Measurements from ENCODE around the gene PRR33.
"Not testable (repeated sequence)": the region's sequence is repeated elsewhere in the genome, so short reads cannot be mapped to it uniquely, and the experiment has no call there.

PRR33 gene

DNA sequence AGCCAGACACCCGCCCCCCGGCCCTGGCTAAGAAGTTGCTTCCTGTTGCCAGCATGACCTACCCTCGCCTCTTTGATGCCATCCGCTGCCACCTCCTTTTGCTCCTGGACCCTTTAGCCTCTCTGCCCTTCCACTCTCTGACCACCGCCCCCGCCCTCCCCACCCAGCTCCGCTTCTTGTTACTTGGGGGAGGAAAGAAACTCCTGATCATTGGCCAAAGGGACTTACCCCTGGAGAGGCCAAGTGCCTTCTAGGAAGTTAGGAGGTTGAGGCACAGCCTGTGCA is at the start of gene PRR33:
PRR33 (minus strand) TSS at position 65 of the 285 bp plus-strand sequence. CDS start 1,311 bp downstream, outside the sequence.
- DNase-seq: no peak

DNA sequence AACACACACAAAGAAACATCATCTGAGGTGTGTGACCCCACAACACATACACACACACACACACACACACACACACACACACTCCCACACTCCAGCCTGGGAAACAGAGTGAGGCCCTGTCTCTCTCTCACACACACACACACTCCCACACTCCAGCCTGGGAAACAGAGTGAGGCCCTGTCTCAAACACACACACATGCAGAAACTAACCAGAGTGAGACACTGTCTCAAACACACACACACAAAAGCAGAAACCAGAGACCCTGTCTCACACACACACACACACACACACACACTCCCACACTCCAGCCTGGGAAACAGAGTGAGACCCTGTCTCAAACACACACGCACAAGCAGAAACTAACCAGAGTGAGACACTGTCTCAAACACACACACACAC is 48.1 kb upstream of the PRR33 start:
- not testable (repeated sequence) for DNase-seq

DNA sequence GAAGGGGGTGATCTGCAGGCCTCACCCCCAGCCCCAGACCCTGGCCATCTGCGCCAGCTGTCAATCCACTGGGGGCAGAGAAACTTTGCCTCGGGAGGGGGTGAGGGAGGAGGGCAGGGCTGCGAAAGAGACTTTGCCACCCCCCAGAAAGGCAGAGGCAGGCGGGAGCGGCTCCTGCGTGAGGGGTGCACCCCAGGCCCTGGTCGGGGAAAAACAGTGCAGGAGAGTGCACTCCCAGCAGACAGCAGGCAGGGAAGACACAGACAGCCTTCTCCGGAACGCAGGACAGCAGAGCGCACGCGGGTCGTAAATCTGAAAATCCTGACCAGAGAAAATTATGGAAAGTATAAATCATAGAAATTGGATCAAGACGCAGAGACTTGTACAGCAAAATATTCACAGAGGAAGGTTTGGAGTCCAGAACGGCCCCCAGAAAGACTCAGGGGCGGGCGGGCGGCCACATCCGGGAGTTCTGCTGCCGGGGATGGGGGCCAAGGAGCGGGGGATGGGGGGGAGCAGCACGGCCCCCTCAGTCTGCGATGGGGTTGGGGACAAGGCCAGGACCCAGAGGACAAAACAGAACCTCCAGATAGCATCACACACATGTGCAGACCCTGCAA is 47.4 kb upstream of the PRR33 start:
- no peak for DNase-seq

DNA sequence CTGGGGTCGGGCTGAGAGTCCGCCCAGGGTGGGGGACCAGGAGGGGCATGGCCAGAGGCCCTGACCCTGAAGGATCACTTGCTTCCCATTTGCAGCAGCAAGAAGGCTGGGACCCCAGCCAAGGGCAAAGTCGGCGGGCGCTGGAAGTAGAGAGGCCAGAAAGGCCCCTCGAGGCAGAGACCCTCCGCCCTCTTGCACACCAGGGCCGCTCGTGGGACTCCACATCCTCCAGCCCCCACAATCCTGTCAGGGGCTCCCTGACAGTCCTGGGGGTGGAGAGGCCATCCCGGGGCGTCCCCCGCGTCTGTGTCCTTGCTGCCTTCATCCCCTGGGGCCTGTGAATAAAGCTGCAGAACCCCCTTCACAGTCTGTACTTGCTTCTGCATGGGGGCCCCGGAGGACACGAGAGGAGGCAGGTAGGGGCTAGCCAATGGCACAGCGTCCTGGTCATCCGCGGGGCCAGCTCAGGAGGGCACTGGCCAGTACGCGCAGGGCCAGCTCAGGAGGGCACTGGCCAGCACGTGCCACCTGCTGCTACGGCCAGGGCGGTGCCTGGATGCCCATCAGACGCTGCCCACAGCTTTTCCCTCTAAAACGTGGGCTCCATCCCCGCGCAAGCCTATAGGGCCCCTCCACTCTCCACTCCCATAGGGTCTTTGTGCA is 46.8 kb upstream of the PRR33 start:
- DNase-seq: no peak

DNA sequence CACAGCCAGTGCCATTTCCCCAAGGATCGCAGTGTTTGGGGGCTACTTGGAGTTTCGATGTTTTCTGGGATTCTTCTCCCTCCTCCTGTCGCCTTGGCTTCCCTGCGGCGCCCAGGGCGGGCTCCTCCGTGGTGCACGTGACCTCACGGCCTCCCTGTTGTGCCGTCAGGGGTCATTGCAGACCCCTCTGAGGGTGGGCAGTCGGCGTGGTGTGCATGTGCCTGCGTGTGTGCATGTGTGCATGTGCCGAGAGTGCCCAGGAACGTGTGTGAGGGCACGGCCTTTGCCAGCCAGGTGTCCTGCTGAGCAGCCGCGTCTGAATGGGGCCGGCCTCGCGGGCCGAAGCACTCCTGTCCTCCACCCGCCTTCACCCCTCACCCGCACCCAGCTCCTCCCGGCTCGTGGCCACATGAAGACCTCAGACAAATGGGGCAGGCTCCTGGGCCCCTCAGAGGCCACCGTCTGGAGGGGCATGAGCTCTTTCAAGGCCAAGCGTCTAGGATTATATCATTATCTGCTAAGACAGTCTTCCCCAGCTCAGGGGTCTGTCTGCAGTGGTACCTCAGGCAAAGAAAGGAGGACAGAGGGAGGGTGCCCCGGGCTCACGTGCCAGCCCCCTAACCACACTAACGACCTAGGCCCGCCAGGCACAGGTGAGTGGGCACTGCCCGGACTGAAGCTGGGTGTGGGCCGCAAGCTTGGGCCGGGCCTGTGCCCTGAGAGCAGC is 46.1 kb upstream of the PRR33 start:
- no peak for DNase-seq

DNA sequence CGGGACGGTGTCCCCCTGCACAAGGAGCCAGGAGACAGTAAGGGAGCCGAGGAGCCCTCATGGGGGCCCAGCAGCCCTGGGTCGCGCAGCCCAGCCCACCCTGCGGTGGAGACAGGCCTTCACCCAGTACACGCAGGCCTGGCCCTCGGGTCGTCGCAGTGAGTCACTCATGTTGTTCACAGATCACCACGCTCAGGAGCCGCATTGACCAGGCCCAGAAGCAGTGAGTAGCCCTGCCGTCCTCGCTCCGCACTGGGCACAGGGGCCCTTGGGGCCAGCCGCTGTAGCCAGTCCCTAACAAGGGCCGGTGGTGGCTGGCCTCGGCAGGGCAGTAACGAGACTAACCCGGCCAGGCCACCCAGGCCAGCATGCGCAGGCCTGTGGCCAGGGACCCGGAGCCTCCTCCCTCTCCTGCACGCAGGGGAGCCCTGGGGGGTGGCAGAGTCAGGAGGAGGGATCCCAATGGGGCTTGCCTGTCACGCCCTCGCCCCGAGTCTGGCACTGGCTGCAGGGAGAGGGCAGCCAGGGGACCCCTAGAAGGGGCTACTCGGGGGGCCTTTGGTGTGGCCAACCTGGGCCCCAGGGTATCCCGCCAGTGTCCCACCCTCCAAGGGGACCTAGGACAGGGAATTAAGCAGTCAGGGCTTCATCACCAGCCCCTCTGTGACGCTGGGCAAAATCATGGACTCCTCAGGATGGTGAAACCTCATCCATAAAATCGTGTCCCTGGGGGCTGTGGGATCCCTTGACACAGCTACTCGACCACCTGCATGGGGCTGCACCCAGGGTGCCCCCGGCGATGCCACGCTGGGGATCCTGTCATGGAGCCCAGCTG is 45.3 kb upstream of the PRR33 start:
- no peak for DNase-seq

DNA sequence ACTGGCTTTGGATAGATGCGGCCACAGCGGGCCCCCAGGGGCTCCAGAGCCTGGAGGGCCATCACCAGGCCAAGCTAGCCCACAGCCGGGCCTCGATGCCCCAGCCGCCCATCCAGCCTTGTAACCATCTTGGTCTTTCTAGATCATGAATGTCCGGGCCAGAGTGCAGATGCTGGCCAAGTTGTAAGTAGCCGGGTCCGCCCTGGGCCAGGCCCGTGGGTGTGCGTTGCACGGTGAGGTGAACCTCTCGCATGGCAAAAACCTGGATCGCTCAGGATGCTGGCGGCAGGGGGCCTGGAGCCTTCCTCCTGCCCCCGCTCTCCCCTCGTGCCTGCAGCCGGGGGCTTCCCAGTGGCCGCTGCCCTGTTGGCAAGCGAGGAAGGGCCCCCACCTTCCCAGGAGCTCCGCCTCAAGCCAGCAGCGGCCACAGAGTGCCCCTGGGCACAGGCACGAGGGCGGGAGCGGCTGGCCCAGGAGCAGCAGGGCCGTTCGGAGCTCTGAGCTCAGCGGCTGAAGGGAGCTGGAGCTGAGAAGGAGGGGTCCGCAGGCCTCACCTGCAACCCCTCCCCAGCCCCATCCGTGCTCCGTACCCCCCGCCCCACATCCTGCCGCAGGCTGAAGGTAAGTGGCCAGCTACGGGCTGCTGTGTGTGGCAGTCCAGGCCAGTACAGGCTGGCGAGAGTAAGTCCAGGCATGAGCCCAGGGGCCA is 44.5 kb upstream of the PRR33 start:
- no peak for DNase-seq

DNA sequence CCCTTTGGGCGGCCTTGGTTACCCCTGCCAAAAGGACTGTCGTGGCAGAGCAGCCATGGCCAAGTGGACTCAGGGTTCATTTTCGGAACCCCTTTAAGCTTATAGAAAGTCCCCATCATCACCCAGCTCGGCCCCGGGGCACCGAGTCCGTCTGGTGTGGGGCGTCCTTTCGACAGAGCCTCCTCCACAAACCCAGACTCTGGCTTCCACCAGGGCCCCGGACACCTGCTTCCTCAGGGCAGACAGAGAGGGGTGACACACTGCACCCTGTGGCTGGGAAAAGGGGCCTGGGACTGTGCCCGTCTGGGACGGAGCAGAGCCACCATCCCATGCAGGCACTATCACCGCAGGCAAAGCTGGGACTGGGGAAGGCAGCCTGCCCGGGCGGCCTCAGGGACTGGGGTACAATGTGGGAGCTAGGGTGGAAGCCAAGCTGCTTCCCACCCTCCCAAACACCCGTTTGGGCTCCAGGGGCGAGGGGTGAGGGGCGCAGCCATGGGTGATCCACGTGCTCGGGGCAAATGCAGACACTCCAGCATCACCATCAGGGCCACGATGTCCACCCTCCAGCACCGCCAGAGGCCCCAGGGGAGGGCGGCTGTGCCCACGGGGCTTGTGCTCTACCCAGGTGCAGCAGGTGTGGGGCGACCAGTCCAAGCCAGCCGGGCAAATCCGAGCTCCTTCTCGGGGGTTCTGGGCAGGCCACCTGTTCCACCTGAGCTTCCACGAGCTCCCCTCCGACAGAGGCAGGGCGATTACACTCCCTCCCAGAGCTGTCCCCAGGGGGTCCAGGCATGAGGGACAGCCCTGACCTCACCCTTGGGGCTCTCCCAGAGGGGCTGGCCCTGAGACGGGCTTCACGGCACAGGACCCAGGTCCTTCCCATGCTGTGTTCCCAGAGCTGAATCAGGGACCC is 43.7 kb upstream of the PRR33 start:
- no peak for DNase-seq

DNA sequence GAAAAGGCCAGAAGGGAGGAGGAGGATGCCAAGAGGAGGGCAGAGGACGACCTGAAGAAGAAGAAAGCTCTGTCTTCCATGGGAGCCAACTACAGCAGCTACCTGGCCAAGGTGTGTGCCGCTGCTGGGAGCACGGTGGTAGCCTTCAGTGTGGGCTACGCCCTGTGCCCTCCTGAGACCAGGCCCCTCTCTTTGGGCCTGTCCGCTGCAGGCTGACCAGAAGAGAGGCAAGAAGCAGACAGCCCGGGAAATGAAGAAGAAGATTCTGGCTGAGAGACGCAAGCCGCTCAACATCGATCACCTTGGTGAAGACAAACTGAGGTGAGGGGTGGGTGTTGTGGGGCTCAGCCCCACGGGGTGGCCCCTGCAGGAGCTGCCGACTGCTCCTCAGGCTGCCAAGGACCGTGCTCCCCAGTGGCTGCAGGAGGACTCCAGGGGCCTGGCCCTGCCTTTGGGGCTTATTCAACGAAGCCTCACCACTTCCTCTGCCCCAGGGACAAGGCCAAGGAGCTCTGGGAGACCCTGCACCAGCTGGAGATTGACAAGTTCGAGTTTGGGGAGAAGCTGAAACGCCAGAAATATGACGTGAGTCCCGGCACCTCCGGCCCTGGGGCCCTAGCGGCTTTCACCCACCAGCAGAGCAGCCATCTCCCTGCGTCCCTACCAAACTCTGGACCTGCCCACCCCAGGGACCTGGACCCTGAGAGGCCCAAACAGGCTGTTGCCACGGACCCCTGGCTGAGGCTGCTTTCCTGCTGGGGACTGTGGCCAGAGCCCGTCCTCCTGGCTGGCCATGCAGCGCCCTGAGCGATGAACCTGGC is 42.9 kb upstream of the PRR33 start:
- no peak for DNase-seq

DNA sequence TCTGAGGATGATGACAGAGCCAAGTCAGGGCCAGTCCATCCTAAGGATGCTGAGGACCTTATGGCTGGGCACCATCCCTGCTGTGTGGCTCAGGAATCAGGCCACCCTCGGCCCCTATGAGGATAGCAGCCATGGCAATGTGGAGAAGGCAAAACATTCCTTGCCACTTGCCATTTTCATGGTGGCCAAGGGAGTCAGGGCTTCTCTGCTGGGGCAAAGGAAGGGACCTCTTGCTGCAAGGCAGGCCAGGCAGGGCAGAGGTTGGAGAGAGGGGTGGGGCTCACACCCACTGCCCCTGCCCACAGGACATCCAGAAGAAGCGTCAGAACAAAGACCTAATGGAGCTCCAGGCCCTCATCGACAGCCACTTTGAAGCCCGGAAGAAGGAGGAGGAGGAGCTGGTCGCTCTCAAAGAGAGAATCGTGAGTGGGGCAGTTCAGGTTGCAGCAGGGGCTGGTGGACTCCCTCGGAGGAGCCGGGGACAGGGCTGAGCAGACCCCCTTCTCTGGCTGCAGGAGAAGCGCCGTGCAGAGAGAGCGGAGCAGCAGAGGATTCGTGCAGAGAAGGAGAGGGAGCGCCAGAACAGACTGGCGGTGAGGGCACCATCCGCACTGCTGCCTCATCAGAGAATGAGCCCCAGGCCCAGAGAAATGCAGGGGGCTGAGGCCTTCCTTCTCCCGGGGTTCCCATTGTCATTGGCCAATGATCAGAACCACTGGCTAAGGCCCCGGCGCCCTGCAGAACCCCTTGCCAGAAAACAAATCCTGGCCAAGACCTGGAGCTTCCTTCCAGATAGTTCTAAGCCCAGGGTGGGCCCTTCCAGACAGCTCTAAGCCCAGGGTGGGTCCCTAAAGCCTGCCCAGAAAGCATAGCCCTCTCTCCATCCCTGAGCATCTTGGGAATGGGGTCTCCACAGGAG is 42.0 kb upstream of the PRR33 start:
- DNase-seq: no peak

DNA sequence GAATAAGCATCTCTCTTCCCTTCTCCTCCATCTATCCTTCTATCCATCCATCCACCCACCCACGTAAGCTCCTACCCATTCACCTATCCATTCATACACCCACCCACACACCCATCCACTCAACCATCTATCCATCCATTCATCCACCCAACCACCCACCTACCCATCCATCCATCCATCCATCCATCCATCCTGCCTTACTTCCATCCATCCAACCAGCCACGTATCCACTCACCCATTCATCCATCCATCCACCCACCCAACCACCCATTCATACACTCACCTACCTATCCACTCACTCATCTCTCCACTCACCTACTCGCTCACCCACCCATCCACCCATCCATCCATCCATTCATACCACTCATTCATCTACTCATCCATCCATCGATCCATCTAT is 41.0 kb upstream of the PRR33 start:
- DNase-seq: no peak

DNA sequence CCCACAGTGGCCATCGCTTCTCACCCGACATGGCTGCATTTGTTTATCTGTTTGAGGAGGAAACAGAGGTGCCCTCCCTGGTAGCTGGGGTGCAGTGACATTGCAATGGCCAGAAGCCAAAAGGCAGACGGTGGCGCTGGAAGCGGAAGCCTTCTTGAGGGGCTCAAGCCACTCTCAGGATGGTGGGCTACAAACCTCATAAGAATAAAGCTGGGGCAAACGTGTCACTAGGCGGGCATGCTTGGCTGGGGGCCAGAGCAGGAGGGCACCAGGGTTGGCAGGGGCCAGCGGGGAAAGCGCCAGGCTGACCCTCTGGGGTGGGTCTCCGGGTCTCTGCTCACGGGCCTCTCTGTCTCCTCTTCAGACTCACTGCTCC is 40.4 kb upstream of the PRR33 start:
- no peak for DNase-seq

DNA sequence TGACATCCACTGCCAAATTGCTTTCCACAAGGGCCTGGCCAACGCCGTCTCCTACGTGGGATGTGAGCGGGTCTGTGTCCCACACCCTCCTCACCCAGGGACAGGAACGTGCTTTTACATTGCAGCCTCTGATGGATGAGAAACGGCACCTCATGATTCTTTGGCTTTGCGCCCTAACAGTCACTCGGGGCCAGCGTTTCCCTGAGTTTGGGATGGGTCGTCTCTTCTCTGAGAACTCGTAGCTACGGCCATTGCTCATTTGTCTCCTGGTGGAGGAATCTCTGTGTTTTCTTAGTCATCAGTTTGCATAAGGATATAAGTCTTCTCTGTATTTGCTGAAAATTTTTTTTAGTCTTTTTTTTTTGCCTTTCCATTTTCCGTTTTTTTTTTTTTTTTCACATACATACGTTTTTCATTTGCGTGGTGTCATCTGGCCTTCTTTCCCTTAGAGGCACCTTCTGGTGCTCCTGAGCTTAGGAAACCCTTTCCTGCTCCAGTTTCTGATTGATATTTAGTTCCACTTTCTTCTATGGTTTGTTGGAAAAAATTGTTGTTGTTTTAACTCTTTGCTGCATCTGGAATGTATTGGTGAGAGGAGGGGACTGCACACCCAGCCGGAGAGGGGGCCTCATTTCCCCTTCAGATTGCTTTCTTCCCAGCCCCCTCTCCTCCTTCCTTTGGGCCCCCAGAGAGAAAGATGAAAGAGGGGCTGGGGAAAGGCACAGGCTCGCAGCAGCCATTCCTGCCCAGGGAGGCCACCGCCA is 39.8 kb upstream of the PRR33 start:
- DNase-seq: no peak

DNA sequence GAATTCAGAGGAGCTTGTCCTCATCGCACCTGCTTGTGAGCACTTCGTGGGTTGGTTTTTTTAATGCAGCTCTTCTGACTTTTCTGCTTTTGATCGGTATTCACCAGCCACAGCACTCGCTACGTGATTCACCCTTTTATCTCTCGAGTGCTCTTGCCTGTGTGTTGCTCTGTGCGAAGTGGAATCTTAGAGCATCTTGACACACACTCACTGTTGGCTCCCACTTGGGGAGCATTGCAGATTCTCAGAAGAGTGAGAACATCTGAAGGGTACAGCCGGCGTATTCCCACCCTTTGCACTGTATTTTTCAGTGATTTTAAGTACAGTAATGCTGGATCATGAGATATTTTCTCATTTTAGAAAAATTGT is 38.8 kb upstream of the PRR33 start:
- DNase-seq: no peak

DNA sequence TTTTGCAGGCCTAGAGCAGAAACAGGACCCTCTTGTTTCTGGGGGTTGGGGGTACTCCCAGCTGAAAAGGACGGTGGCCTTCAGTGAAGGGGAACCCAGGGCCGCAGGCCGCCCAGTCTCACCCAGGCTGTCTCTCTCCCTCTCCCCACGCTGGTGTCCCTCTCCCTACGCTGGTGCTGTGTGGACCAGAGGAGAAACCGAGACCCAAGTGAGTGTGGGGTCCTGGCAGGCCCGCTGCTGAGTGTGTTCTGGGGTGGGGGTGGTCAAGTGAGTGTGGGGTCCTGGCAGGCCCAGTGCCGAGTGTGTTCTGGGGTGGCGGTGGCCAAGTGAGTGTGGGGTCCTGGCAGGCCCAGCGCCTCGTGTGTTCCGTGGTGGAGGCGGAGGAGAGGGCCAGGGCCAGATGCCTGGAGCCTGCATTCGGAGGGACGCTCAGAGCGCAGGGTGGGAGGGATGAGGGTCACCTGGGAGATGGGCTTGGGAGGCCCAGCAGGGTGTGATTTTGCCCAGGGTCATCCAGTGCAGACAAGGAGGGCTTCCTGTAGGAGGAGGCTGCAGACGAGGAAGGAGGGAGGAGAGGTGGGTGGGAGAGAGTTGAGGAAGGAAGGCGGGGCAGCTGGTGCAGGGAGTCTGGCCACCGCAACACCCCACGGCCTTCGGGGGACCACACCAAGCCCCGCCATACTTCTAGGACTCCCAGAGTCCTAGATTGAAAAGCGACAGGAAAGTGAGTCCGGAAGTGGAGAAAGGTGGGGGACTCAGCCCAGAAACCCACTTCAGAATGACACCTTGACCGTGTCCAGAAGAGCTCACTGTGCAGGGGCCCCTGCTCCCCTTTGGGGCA is 38.1 kb upstream of the PRR33 start:
- DNase-seq: no peak

DNA sequence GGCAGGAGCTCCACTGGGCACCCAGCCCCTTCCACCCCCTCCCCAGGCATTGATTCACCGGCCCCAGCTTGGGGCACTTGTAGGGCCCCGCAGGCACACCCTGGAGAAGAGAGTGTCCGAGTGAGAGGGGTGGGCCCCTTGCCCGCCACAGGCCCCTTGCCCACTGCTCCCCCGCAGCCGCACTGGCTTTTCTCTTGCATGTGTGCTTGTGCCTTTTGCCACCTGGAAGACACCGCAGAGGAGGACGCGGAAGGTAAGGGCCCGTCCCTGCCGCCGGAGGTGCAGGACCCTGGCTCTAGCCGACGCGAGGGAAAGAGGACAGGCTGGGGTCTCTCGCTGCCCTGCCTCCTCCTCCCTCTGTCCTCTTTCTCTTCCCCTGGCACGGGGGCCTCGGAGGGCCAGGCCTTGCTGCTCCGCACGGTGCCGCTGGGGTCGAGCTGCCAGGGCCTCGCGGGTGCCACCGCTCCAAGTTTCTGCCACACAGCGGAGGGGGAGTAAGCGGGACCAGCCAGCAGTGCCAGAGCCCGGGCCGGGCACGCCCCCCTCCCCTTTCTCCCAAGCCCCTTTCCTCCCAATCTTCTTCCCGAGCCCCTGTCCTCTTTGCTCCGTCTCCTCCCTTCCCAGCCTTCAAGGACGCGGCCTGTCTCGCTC is 37.3 kb upstream of the PRR33 start:
- no peak for DNase-seq

DNA sequence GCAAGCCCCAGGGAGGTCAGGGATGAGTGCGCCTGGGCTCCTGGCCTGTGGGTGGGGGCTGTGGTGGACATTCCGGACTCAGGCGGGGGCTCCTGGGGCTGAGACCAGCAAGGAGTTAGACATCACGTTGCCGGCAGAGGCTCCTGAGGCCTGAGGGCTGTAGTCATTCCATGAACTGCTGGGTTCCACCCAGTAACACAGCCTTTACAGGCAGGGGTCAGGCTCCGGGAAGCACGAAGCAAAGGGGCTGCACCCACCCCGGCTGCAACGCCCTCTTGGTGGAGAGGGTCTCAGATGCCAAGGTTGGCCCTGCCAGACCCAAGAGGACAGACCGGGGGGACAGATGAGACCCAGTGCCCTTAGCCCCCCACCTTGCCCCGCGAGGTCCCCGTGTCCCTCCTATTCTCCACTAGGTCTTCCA is 36.8 kb upstream of the PRR33 start:
- DNase-seq: no peak
